Motor neuron (in vitro differentiated cells): ENCODE measurements around the gene SAMD1. TPM values are rescaled to one million over a fixed set of nuclear protein-coding genes. Genes with fewer than 3 reads are reported as not detected.

Experiments
- ATAC-seq, 8 experiments: fragments of 200-7000 bp; cut with Tn5 transposase; replicated peaks in 6 of 8; 2 replicates each; pipeline ENCODE4 v1.8.0; 2021; ENCODE audit warnings: mild to moderate bottlenecking in 8 of 8, moderate library complexity in 8 of 8
- H3K27ac ChIP-seq, 2 donors: fragments of 250-450 bp; sonication (Bioruptor Pico); 2 replicates each; pipeline ENCODE4 v1.9.0; 2021; ENCODE audit warnings: antibody characterized with exemption in 2 of 2, mild to moderate bottlenecking in 2 of 2, moderate library complexity in 1 of 2
- H3K4me1 ChIP-seq, 2 donors: fragments of 250-450 bp; sonication (Bioruptor Pico); replicated peaks in 1 of 2; 2 replicates each; pipeline ENCODE4 v1.6.1; 2021; ENCODE audit warnings: antibody characterized with exemption in 2 of 2, mild to moderate bottlenecking in 2 of 2, moderate library complexity in 1 of 2
- H3K4me3 ChIP-seq, 5 donors: fragments of 250-450 bp; sonication (Bioruptor Pico); 2 replicates each; pipeline ENCODE4 v1.9.0; 2021; ENCODE audit warnings: antibody characterized with exemption in 5 of 5, mild to moderate bottlenecking in 5 of 5, moderate library complexity in 4 of 5
- WGBS, 10 experiments: fragments of 450-650 bp; shearing (Covaris generic); methylation state at CpG; one replicate each; pipeline ENCODE4 v1.0.0; 2022; 5-methylcytosine and 5-hydroxymethylcytosine counted together
- in situ Hi-C, 9 experiments: fragments of 400-800 bp; cut with MboI; loops; one replicate each; pipeline ENCODE4 v1.15.0; 2021; ENCODE audit warnings: low sequenced_read_pairs in 9 of 9, low pct_unique_long_range_greater_than_20kb in 2 of 9; ENCODE audit not compliant: unreplicated experiment in 9 of 9
- total RNA-seq, 8 experiments: library from RNA; unstranded; fragments of 300-600 nt; gene quantifications; 2 replicates each; pipeline versions ENCODE4 v1.2.3 to v1.2.4, GENCODE V29; 2022

SAMD1 gene
- total RNA-seq, 8 experiments from 2014 or later = 14.1 to 51.5 (median 39.2) TPM

- 34 to 100% (median 79%) methylated on average over 1 to 3 of the region's 3 CpGs; no CpG with 5 or more reads in 3 of the 10 experiments for WGBS, 10 experiments
- Histone ChIP-seq H3K4me3 (peak overlapping the region in 4 of 5 donors; percentile 37 to 87 (median 46)), H3K27ac (peak overlapping the region; percentile 84 to 93), H3K4me1 (peaks cover 21 to 22% of the 10 kb centered on the region in 2 donors)
- ATAC-seq = no peak
- in situ Hi-C loops = no loop called here
Measured at GRCh38 chr19:14119146-14119545, 28.6 kb upstream of the SAMD1 start.

GRCh38 chr19:14118165-14119051 is 27.9 kb upstream of the SAMD1 start:
- in situ Hi-C loops = no loop called here
- peak in 5 of 8 experiments; percentile 0 to 55 (median 6) for ATAC-seq
- Histone ChIP-seq H3K4me3 (peak overlapping the region; percentile 37 to 87 (median 43)), H3K4me1 (peaks cover 22 to 27% of the 10 kb centered on the region in 2 donors), H3K27ac (peak overlapping the region; percentile 84 to 93)
- WGBS, 10 experiments = 0 to 30% (median 17%) methylated on average over 3 to 10 of the region's 61 CpGs; no CpG with 5 or more reads in 4 of the 10 experiments

GRCh38 chr19:14117668-14118164 is 27.2 kb upstream of the SAMD1 start, which contains the start of gene PRKACA:
PRKACA (minus strand) TSS chr19:14117762; CDS start chr19:14117547, 215 bp downstream.
- no CpG with 5 or more reads among the region's 67 CpGs for WGBS, 10 experiments
- in situ Hi-C loops = no loop called here
- peak; percentile 85 to 96 (median 89) for ATAC-seq
- Histone ChIP-seq H3K27ac (peak within 1 kb of the TSS; percentile 84 to 93), H3K4me1 (peaks cover 29 to 34% of the 10 kb centered on the region in 2 donors), H3K4me3 (peak within 1 kb of the TSS; percentile 69 to 87 (median 79))

- in situ Hi-C loops = no loop called here
- peaks cover 33 to 39% of the 10 kb centered on the region in 2 donors for H3K4me1 ChIP-seq
- H3K27ac ChIP-seq = peak overlapping the region; percentile 75 to 88
- no CpG with 5 or more reads among the region's 33 CpGs for WGBS, 10 experiments
- peak; percentile 1 to 41 (median 10) for ATAC-seq
- peak overlapping the region; percentile 69 to 87 (median 79) for H3K4me3 ChIP-seq
Measured at GRCh38 chr19:14116918-14117578, 26.5 kb upstream of the SAMD1 start.

- in situ Hi-C loops = no loop called here
- ATAC-seq = no peak
Measured at GRCh38 chr19:14116525-14116917, 26.0 kb upstream of the SAMD1 start.

GRCh38 chr19:14115756-14116155 is 25.2 kb upstream of the SAMD1 start:
- peak overlapping the region in 1 of 5 donors; percentile 69 for H3K4me3 ChIP-seq

More at GRCh38 chr19:14116525-14116917, 26.0 kb upstream of the SAMD1 start:
- 0 to 20% (median 9%) methylated on average over 1 to 5 of the region's 6 CpGs; no CpG with 5 or more reads in 4 of the 10 experiments for WGBS, 10 experiments
- peak overlapping the region; percentile 69 to 87 (median 79) for H3K4me3 ChIP-seq
- H3K27ac ChIP-seq = peak overlapping the region in 1 of 2 donors; percentile 88
- H3K4me1 ChIP-seq = peaks cover 33 to 39% of the 10 kb centered on the region in 2 donors

GRCh38 chr19:14114854-14115253 is 24.3 kb upstream of the SAMD1 start:
- no peak for ATAC-seq
- Histone ChIP-seq H3K4me3 (no peak overlapping the region), H3K4me1 (peaks cover 33 to 38% of the 10 kb centered on the region in 2 donors), H3K27ac (no peak overlapping the region)
- WGBS, 10 experiments = 50 to 100% (median 67%) methylated on average over 1 to 6 of the region's 9 CpGs; no CpG with 5 or more reads in 3 of the 10 experiments
- in situ Hi-C loops = no loop called here

More at GRCh38 chr19:14115756-14116155, 25.2 kb upstream of the SAMD1 start:
- Histone ChIP-seq H3K27ac (no peak overlapping the region), H3K4me1 (peaks cover 33 to 39% of the 10 kb centered on the region in 2 donors)
- in situ Hi-C loops = no loop called here
- 40 to 100% (median 63%) methylated on average over 1 to 2 of the region's 5 CpGs; no CpG with 5 or more reads in 4 of the 10 experiments for WGBS, 10 experiments
- ATAC-seq = no peak

- Histone ChIP-seq H3K4me3 (no peak overlapping the region), H3K27ac (no peak overlapping the region), H3K4me1 (peaks cover 31 to 34% of the 10 kb centered on the region in 2 donors)
- ATAC-seq = no peak
- WGBS, 10 experiments = 80 to 100% (median 86%) methylated on average over 1 to 3 of the region's 7 CpGs; no CpG with 5 or more reads in 5 of the 10 experiments
- in situ Hi-C loops = no loop called here
Measured at GRCh38 chr19:14114439-14114838, 23.9 kb upstream of the SAMD1 start.

GRCh38 chr19:14113762-14114414 is 23.3 kb upstream of the SAMD1 start:
- ATAC-seq = no peak
- no peak overlapping the region for H3K27ac ChIP-seq

GRCh38 chr19:14112809-14113385 is 22.3 kb upstream of the SAMD1 start:
- no peak overlapping the region for H3K4me3 ChIP-seq
- H3K27ac ChIP-seq = peak overlapping the region in 1 of 2 donors; percentile 55
- peaks cover 21 to 23% of the 10 kb centered on the region in 2 donors for H3K4me1 ChIP-seq
- in situ Hi-C loops = no loop called here
- 5 to 100% (median 20%) methylated on average over 1 to 4 of the region's 12 CpGs; no CpG with 5 or more reads in 3 of the 10 experiments for WGBS, 10 experiments
- ATAC-seq = no peak

More at GRCh38 chr19:14113762-14114414, 23.3 kb upstream of the SAMD1 start:
- H3K4me3 ChIP-seq = no peak overlapping the region
- WGBS, 10 experiments = 55 to 93% (median 75%) methylated on average over 1 to 4 of the region's 18 CpGs; no CpG with 5 or more reads in 6 of the 10 experiments
- peaks cover 26 to 29% of the 10 kb centered on the region in 2 donors for H3K4me1 ChIP-seq
- in situ Hi-C loops = no loop called here

- H3K27ac ChIP-seq = no peak overlapping the region
- ATAC-seq = no peak
- in situ Hi-C loops = no loop called here
Measured at GRCh38 chr19:14112051-14112808, 21.7 kb upstream of the SAMD1 start.

More at GRCh38 chr19:14112051-14112808, 21.7 kb upstream of the SAMD1 start:
- 40 to 100% (median 95%) methylated on average over 1 to 3 of the region's 12 CpGs; no CpG with 5 or more reads in 7 of the 10 experiments for WGBS, 10 experiments
- H3K4me1 ChIP-seq = peaks cover 21 to 23% of the 10 kb centered on the region in 2 donors
- H3K4me3 ChIP-seq = no peak overlapping the region
